ENCODE data around the gene ITGA6.

GRCh38 chr2:172513935-172514586 is 86.7 kb downstream of the ITGA6 start:
- TF ChIP-seq CTCF (conservative IDR thresholded peaks at IDR 0.05 in 1 of 2, IDR thresholded peaks at IDR 0.05 in 1 of 2; ENCODE audit: extremely low read depth in 1 of 2, insufficient read depth in 1 of 2, low read depth in 1 of 2, low read length in 2 of 2) (no peak), EZH2 (IDR thresholded peaks at IDR 0.05; ENCODE audit: borderline replicate concordance, low read length) (no peak)
